Caco-2 (cell line): ENCODE results near the gene BOD1. TPM values are rescaled to one million over a fixed set of nuclear protein-coding genes. Genes with fewer than 3 reads are reported as not detected.
A peak's percentile ranks its signal among the peaks of the same experiment; 100 is the strongest.

ENCODE experiments used
- BruUV-seq: library from RNA; stranded (reverse); fragments of 400-500 nt; replicated peaks from 2 replicates; lab custom pipeline; 2021; lab: Mats Ljungman, UMichigan
- CTCF ChIA-PET: fragments of 300-600 bp; sonication (Branson Sonifier 250); formaldehyde crosslinking; loops from one replicate; lab custom pipeline; 2022; ENCODE audit warnings: antibody characterized with exemption; lab: Charles Lee
- POLR2A ChIA-PET: fragments of 300-600 bp; sonication (Branson Sonifier 250); formaldehyde crosslinking; loops from one replicate; lab custom pipeline; 2022; ENCODE audit warnings: antibody characterized with exemption; lab: Charles Lee
- DNase-seq, 2 experiments: peaks; one replicate each; pipeline versions ENCODE4 v3.0.0 to v3.0.0-alpha.2; 2020 to 2022
- H3K27me3 ChIP-seq: replicated peaks from 2 replicates; pipeline ENCODE4 v1.6.0; 2011; ENCODE audit warnings: low read length; ENCODE audit not compliant: control insufficient read depth, insufficient read depth
- H3K36me3 ChIP-seq: 2 replicates; pipeline ENCODE4 v1.5.1; 2011; ENCODE audit warnings: low read length; ENCODE audit not compliant: control insufficient read depth, insufficient read depth
- H3K4me1 ChIP-seq: fragments of 250-450 bp; sonication (Bioruptor Pico); 2 replicates; pipeline ENCODE4 v1.5.1; 2020; ENCODE audit warnings: mild to moderate bottlenecking
- H3K4me3 ChIP-seq: 2 replicates; pipeline ENCODE4 v1.5.1; 2011; ENCODE audit warnings: low read depth, mild to moderate bottlenecking, control low read depth, low read length
- H3K9me3 ChIP-seq: fragments of 250-450 bp; sonication (Bioruptor Pico); 2 replicates; pipeline ENCODE4 v1.5.1; 2020; ENCODE audit warnings: mild to moderate bottlenecking, moderate library complexity
- H3K27ac Mint-ChIP-seq: one replicate; pipeline ENCODE4 v1.8.0; 2022; ENCODE audit warnings: mixed read lengths; ENCODE audit not compliant: unreplicated experiment
- H3K27me3 Mint-ChIP-seq: one replicate; pipeline ENCODE4 v1.8.0; 2022; ENCODE audit warnings: mixed read lengths; ENCODE audit not compliant: insufficient read depth, unreplicated experiment
- H3K36me3 Mint-ChIP-seq: one replicate; pipeline ENCODE4 v1.8.0; 2022; ENCODE audit warnings: mild to moderate bottlenecking, mixed read lengths; ENCODE audit not compliant: insufficient read depth, unreplicated experiment
- H3K4me1 Mint-ChIP-seq: one replicate; pipeline ENCODE4 v1.8.0; 2022; ENCODE audit warnings: low read depth, mixed read lengths; ENCODE audit not compliant: unreplicated experiment
- H3K4me3 Mint-ChIP-seq: one replicate; pipeline ENCODE4 v1.8.0; 2022; ENCODE audit warnings: mild to moderate bottlenecking, moderate library complexity, mixed read lengths; ENCODE audit not compliant: unreplicated experiment
- H3K9me3 Mint-ChIP-seq: one replicate; pipeline ENCODE4 v1.8.0; 2022; ENCODE audit warnings: mixed read lengths; ENCODE audit not compliant: unreplicated experiment
- intact Hi-C: fragments of 100-400 bp; cut with micrococcal nuclease; formaldehyde crosslinking; loops from one replicate; pipeline ENCODE4 v1.10.0; 2022; ENCODE audit not compliant: unreplicated experiment
- total RNA-seq: library from RNA; stranded (reverse); gene quantifications from 2 replicates; pipeline ENCODE4 v1.2.3, GENCODE V29; 2022
- TF ChIP-seq, protein P1 (sequence below), 2 experiments: fragments of 200-600 bp in 1 of 2; IDR thresholded peaks; 1 replicate in 1 of 2; 2 replicates in 1 of 2; pipeline versions ENCODE4 v1.5.1 to v1.8.0; 2011 to 2022; ENCODE audit warnings: antibody characterized with exemption in 1 of 2, control low read depth in 1 of 2, inconsistent platforms in 1 of 2, low read depth in 1 of 2, low read length in 1 of 2, mild to moderate bottlenecking in 1 of 2, moderate library complexity in 1 of 2; ENCODE audit not compliant: insufficient read depth in 1 of 2, severe bottlenecking in 1 of 2, unreplicated experiment in 1 of 2

BOD1 gene
- total RNA-seq, 1 experiment from 2014 or later = 120 TPM

DNA sequence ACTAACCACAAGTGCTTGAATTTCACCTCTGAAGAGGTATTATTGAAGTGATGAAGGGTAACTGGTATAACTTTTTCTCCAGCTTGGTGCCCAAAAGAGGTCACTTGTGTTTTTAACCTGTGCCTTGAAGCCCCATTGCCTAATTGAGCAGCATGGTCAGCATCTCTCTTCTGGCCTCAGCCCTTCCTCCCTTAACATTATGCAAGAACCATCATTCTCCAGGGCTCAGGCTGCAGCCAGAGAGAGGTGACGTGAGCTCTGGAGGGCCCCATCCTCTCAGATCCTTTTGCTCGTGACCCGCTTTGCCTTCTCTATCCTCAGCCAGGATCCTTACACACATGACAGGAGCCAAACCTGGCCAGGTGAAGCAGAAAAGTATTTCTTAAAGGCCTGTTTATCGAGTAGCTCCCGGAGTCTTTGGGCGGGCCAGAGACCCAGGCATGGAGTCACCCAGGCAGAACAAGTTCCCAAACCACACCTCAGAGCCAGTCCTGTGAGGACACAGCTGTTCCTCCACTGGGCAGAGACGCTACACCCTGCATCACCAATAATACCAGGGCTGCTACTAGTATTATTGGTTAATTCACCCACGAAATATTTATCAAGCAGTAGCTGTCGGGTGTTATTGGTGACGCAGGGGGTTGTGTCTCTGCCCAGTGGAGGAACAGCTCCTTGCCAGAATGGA is 29.6 kb upstream of the BOD1 start:
- TF ChIP-seq, protein P1, sequence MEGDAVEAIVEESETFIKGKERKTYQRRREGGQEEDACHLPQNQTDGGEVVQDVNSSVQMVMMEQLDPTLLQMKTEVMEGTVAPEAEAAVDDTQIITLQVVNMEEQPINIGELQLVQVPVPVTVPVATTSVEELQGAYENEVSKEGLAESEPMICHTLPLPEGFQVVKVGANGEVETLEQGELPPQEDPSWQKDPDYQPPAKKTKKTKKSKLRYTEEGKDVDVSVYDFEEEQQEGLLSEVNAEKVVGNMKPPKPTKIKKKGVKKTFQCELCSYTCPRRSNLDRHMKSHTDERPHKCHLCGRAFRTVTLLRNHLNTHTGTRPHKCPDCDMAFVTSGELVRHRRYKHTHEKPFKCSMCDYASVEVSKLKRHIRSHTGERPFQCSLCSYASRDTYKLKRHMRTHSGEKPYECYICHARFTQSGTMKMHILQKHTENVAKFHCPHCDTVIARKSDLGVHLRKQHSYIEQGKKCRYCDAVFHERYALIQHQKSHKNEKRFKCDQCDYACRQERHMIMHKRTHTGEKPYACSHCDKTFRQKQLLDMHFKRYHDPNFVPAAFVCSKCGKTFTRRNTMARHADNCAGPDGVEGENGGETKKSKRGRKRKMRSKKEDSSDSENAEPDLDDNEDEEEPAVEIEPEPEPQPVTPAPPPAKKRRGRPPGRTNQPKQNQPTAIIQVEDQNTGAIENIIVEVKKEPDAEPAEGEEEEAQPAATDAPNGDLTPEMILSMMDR (IDR thresholded peaks at IDR 0.05; ENCODE audit: insufficient read depth in 1 of 2, low read depth in 1 of 2, low read length in 1 of 2, severe bottlenecking in 1 of 2, unreplicated experiment in 1 of 2) = no peak
- intact Hi-C loops = no loop called here
- no peak overlapping the region for H3K4me3 ChIP-seq
- BruUV-seq = no TSS peak
- Mint-ChIP-seq H3K36me3 (no peaks in the 10 kb centered on the region), H3K4me3 (no peak overlapping the region), H3K4me1 (peaks cover 20% of the 10 kb centered on the region), H3K9me3 (peaks cover 8% of the 10 kb centered on the region), H3K27me3 (no peaks in the 10 kb centered on the region), H3K27ac (peak overlapping the region; percentile 89)
- no peaks in the 10 kb centered on the region for H3K9me3 ChIP-seq
- H3K27me3 ChIP-seq = no peaks in the 10 kb centered on the region
- POLR2A ChIA-PET = interaction anchor here (1.2 kb wide), 2 partner anchors 242 to 327 kb away, joined by 4 to 9 read pairs; partner anchors contain the start of gene CPEB4
- CTCF ChIA-PET = interaction anchor here (0.8 kb wide), 2 partner anchors 178 to 327 kb away, joined by 3 to 4 read pairs; no protein-coding TSS in a partner anchor
- H3K4me1 ChIP-seq = peaks cover 26% of the 10 kb centered on the region
- no peaks in the 10 kb centered on the region for H3K36me3 ChIP-seq
- DNase-seq = peak in 1 of 2 experiments; percentile 36

DNA sequence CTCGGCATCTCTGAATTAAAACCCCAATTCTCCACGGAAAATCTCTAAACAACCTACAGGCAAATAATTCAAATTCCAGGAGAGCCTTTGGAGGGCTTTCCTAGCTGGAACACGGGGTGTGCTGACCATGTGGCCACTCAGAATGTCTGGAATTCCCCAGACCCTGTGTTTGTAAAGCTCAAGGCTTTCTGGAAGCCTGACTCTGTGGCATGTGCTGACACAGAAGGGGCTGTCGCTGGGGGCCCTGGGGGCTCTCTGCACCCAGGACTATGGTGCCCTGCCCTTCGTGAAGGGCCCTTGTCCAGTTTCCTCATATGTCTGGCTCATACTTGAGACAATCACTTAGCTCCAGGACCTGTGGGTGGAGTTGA is 29.0 kb upstream of the BOD1 start:
- Mint-ChIP-seq H3K27me3 (no peaks in the 10 kb centered on the region), H3K36me3 (no peaks in the 10 kb centered on the region), H3K27ac (peak overlapping the region; percentile 89), H3K9me3 (peaks cover 2% of the 10 kb centered on the region), H3K4me3 (no peak overlapping the region), H3K4me1 (peaks cover 20% of the 10 kb centered on the region)
- BruUV-seq = TSS peak; percentile 73
- H3K9me3 ChIP-seq = no peaks in the 10 kb centered on the region
- intact Hi-C loops = no loop called here
- POLR2A ChIA-PET = interaction anchor here (0.7 to 1.2 kb wide), 4 partner anchors 30 to 328 kb away, joined by 3 to 9 read pairs (median 4); partner anchors contain the start of gene CPEB4
- peak; percentile 64 to 79 for DNase-seq
- no peaks in the 10 kb centered on the region for H3K27me3 ChIP-seq
- H3K36me3 ChIP-seq = no peaks in the 10 kb centered on the region
- CTCF ChIA-PET = interaction anchor here (0.8 kb wide), 2 partner anchors 179 to 328 kb away, joined by 3 to 4 read pairs; no protein-coding TSS in a partner anchor
- TF ChIP-seq, protein P1 (IDR thresholded peaks at IDR 0.05; ENCODE audit: insufficient read depth in 1 of 2, low read depth in 1 of 2, low read length in 1 of 2, severe bottlenecking in 1 of 2, unreplicated experiment in 1 of 2) = no peak
- no peak overlapping the region for H3K4me3 ChIP-seq
- peaks cover 26% of the 10 kb centered on the region for H3K4me1 ChIP-seq

DNA sequence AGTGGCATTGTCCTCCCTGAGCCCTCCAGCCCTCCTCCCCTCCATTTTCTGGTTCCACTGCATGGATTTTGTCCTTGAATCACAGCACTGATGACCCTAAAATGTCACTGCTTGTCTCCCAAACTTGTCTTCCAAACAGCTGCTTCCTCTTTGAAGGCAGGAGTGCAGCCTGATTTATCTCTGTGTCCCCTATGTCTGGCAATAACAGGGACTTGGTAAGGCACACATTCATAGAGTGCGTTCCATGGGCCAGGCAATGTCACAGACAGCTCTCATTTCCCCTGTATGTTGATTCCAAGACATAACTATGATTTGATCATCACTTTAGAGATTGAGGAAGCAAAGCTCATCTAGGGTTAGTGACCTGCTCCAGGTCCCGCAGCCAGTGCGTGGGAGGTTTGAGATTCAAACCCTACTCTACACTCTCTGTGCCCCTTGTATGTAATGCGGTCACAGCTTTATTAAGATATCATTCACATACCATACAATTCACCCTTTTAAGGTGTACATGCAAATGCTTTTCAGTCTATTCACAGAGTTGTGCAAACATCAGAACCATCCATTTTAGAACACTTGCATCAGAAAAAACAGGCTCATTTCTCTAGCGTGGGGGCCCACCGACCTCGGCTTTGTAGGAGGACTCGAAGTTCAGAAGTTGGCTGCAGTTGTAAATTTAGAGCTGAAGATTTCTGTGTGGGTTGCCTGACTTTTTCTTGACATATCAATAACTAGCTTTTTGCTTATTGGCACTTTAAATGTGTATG is 28.4 kb upstream of the BOD1 start:
- no TSS peak for BruUV-seq
- no peaks in the 10 kb centered on the region for H3K27me3 ChIP-seq
- POLR2A ChIA-PET = interaction anchor here (0.6 to 1.2 kb wide), 5 partner anchors 29 to 328 kb away, joined by 3 to 9 read pairs (median 4); partner anchors contain the start of gene CPEB4
- H3K9me3 Mint-ChIP-seq = no peaks in the 10 kb centered on the region
- no peaks in the 10 kb centered on the region for H3K9me3 ChIP-seq
- H3K27ac Mint-ChIP-seq = peak overlapping the region; percentile 89
- H3K27me3 Mint-ChIP-seq = no peaks in the 10 kb centered on the region
- no peak overlapping the region for H3K4me3 Mint-ChIP-seq
- DNase-seq = peak; percentile 26 to 44
- H3K4me1 ChIP-seq = peaks cover 26% of the 10 kb centered on the region
- intact Hi-C loops = no loop called here
- CTCF ChIA-PET = interaction anchor here (0.8 kb wide), 2 partner anchors 179 to 328 kb away, joined by 3 to 4 read pairs; no protein-coding TSS in a partner anchor
- no peaks in the 10 kb centered on the region for H3K36me3 Mint-ChIP-seq
- no peak overlapping the region for H3K4me3 ChIP-seq
- no peaks in the 10 kb centered on the region for H3K36me3 ChIP-seq
- H3K4me1 Mint-ChIP-seq = peaks cover 20% of the 10 kb centered on the region
- TF ChIP-seq, protein P1 (IDR thresholded peaks at IDR 0.05; ENCODE audit: insufficient read depth in 1 of 2, low read depth in 1 of 2, low read length in 1 of 2, severe bottlenecking in 1 of 2, unreplicated experiment in 1 of 2) = no peak
